Endothelial cell of umbilical vein (primary cell): ENCODE measurements around the gene INSC.

Source experiments
- EZH2 ChIP-seq: IDR thresholded peaks from 2 replicates; pipeline ENCODE4 v1.6.1; 2012; ENCODE audit warnings: borderline replicate concordance, low read depth, mild to moderate bottlenecking, moderate library complexity, low read length, inconsistent platforms; ENCODE audit not compliant: severe bottlenecking
- FOS ChIP-seq: IDR thresholded peaks from 2 replicates; pipeline ENCODE4 v1.6.1; 2011; ENCODE audit warnings: mild to moderate bottlenecking, low read length, moderate library complexity, borderline replicate concordance; ENCODE audit not compliant: insufficient read depth
- POLR2A ChIP-seq: IDR thresholded peaks from 2 replicates; pipeline ENCODE4 v1.6.1; 2012; ENCODE audit warnings: low read depth, mild to moderate bottlenecking, control low read depth, low read length

DNA sequence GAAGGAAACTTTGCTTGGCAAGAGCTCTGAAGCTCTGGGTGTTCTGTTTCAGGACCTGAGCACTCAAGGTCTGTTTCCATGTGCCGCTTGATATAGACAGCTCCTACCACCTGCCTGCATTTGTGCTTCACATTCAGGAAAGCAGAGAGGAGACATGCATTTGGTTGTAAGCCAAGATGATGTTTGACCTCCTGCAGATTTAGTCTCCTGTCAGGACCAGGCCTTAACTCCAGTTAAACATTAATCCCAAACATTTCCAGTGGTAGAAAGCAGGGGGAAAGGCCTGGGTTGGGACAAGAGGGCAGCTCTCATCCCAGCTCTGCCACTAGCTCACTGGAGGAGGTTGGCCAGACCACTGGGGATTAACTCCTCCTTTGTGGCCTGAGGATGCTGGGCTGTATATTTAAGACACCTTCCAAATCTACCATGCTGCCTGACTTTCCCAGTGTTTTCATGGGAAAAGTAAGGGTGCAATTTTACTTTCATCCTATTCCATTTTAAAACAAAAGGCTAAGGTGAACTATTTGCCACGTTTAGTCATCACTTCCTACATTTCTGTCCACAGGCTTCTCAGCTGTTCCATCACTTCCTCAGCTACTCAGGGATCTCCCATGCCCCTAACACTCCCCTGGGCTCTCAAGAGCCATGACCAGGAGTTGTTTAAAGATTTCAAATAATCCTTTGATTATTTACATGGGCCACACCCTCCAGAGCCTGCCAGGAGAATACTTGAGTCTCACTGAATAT, 80.9 kb downstream of the INSC start:
- TF ChIP-seq FOS: no peak
- TF ChIP-seq EZH2: no peak
- no peak for TF ChIP-seq POLR2A
